ENCODE data around the gene PDX1.

Gene PDX1

GRCh38 chr13:27904719-27905118, 15.1 kb upstream of the PDX1 start:
- Histone ChIP-seq H3K27me3 (ENCODE audit: control insufficient read depth in 3 of 3, insufficient read depth in 3 of 3, low read depth in 1 of 3, low read length in 3 of 3) (peaks cover 0 to 27% (median 5%) of the 10 kb centered on the region in 3 experiments), H3K4ac (ENCODE audit: low read length) (no peak overlapping the region), H3K14ac (ENCODE audit: low read length) (no peak overlapping the region), H2BK5ac (ENCODE audit: low read length) (no peak overlapping the region), H2BK120ac (ENCODE audit: low read depth, low read length) (no peak overlapping the region), H2BK12ac (ENCODE audit: low read length) (no peak overlapping the region), H3K27ac (replicated peaks; ENCODE audit: low read length) (no peak overlapping the region), H4K8ac (ENCODE audit: low read depth, low read length) (no peak overlapping the region), H3K4me1 (ENCODE audit: control insufficient read depth in 2 of 2, insufficient read depth in 1 of 2, low read depth in 1 of 2, low read length in 2 of 2) (no peaks in the 10 kb centered on the region), H3K4me3 (ENCODE audit: low read length in 2 of 2) (no peak overlapping the region), H3K23ac (ENCODE audit: low read depth, low read length, poor library complexity) (no peak overlapping the region), H3K4me2 (ENCODE audit: insufficient read depth, low read length, poor library complexity, severe bottlenecking) (no peak overlapping the region), H3K18ac (ENCODE audit: low read length) (no peak overlapping the region), H3K79me1 (ENCODE audit: low read depth, low read length) (no peaks in the 10 kb centered on the region), H2AK5ac (ENCODE audit: low read depth, low read length) (no peak overlapping the region), H3K9me3 (replicated peaks in 1 of 2; ENCODE audit: control insufficient read depth in 2 of 2, insufficient read depth in 1 of 2, low read depth in 1 of 2, low read length in 2 of 2) (peaks cover 0 to 3% of the 10 kb centered on the region in 2 donors), H2AFZ (ENCODE audit: low read length) (no peak overlapping the region), H4K91ac (ENCODE audit: low read depth, low read length, poor library complexity) (no peak overlapping the region), H3K9ac (ENCODE audit: low read depth, low read length, poor library complexity) (no peak overlapping the region), H3K36me3 (replicated peaks in 1 of 2; ENCODE audit: control insufficient read depth in 2 of 2, insufficient read depth in 2 of 2, low read length in 2 of 2) (no peaks in the 10 kb centered on the region), H2BK15ac (ENCODE audit: low read length) (no peak overlapping the region)
- WGBS, 2 donors (ENCODE audit: extremely low coverage in 2 of 2, insufficient read length in 2 of 2, insufficient replicate concordance in 1 of 2) = no CpG with 5 or more reads among the region's 3 CpGs
- DNase-seq (ENCODE audit: low spot score) = no peak

GRCh38 chr13:27905650-27906049, 14.2 kb upstream of the PDX1 start:
- H3K9me3 ChIP-seq (replicated peaks in 1 of 2; ENCODE audit: control insufficient read depth in 2 of 2, insufficient read depth in 1 of 2, low read depth in 1 of 2, low read length in 2 of 2) = peaks cover 0 to 3% of the 10 kb centered on the region in 2 donors
- WGBS, 2 donors (ENCODE audit: extremely low coverage in 2 of 2, insufficient read length in 2 of 2, insufficient replicate concordance in 1 of 2) = no CpG with 5 or more reads among the region's 2 CpGs
- no peak overlapping the region for H4K91ac ChIP-seq (ENCODE audit: low read depth, low read length, poor library complexity)
- H3K18ac ChIP-seq (ENCODE audit: low read length) = no peak overlapping the region
- H2BK15ac ChIP-seq (ENCODE audit: low read length) = no peak overlapping the region
- no peaks in the 10 kb centered on the region for H3K4me1 ChIP-seq (ENCODE audit: control insufficient read depth in 2 of 2, insufficient read depth in 1 of 2, low read depth in 1 of 2, low read length in 2 of 2)
- H3K9ac ChIP-seq (ENCODE audit: low read depth, low read length, poor library complexity) = no peak overlapping the region
- H4K8ac ChIP-seq (ENCODE audit: low read depth, low read length) = no peak overlapping the region
- no peak overlapping the region for H3K27ac ChIP-seq (replicated peaks; ENCODE audit: low read length)
- no peak overlapping the region for H3K4me2 ChIP-seq (ENCODE audit: insufficient read depth, low read length, poor library complexity, severe bottlenecking)
- H3K23ac ChIP-seq (ENCODE audit: low read depth, low read length, poor library complexity) = no peak overlapping the region
- H2BK120ac ChIP-seq (ENCODE audit: low read depth, low read length) = no peak overlapping the region
- no peak overlapping the region for H3K4ac ChIP-seq (ENCODE audit: low read length)
- no peaks in the 10 kb centered on the region for H3K79me1 ChIP-seq (ENCODE audit: low read depth, low read length)
- peaks cover 0 to 36% (median 5%) of the 10 kb centered on the region in 3 experiments for H3K27me3 ChIP-seq (ENCODE audit: control insufficient read depth in 3 of 3, insufficient read depth in 3 of 3, low read depth in 1 of 3, low read length in 3 of 3)
- DNase-seq (ENCODE audit: low spot score) = no peak
- H2BK5ac ChIP-seq (ENCODE audit: low read length) = no peak overlapping the region
- H2AK5ac ChIP-seq (ENCODE audit: low read depth, low read length) = no peak overlapping the region
- no peak overlapping the region for H2AFZ ChIP-seq (ENCODE audit: low read length)
- H3K14ac ChIP-seq (ENCODE audit: low read length) = no peak overlapping the region
- no peaks in the 10 kb centered on the region for H3K36me3 ChIP-seq (replicated peaks in 1 of 2; ENCODE audit: control insufficient read depth in 2 of 2, insufficient read depth in 2 of 2, low read length in 2 of 2)
- no peak overlapping the region for H2BK12ac ChIP-seq (ENCODE audit: low read length)
- H3K4me3 ChIP-seq (ENCODE audit: low read length in 2 of 2) = no peak overlapping the region

GRCh38 chr13:27907121-27907787, 12.5 kb upstream of the PDX1 start:
- WGBS, 2 donors (ENCODE audit: extremely low coverage in 2 of 2, insufficient read length in 2 of 2, insufficient replicate concordance in 1 of 2) = 100% methylated on average over 2 of the region's 6 CpGs; no CpG with 5 or more reads in 1 of the 2 donors
- Histone ChIP-seq H4K91ac (ENCODE audit: low read depth, low read length, poor library complexity) (peak overlapping the region; percentile 68), H3K27me3 (ENCODE audit: control insufficient read depth in 3 of 3, insufficient read depth in 3 of 3, low read depth in 1 of 3, low read length in 3 of 3) (peaks cover 0 to 39% (median 5%) of the 10 kb centered on the region in 3 experiments)

GRCh38 chr13:27909378-27909777, 10.4 kb upstream of the PDX1 start:
- Histone ChIP-seq H4K91ac (ENCODE audit: low read depth, low read length, poor library complexity) (no peak overlapping the region), H3K18ac (ENCODE audit: low read length) (no peak overlapping the region), H3K23ac (ENCODE audit: low read depth, low read length, poor library complexity) (no peak overlapping the region), H3K9ac (ENCODE audit: low read depth, low read length, poor library complexity) (no peak overlapping the region), H3K14ac (ENCODE audit: low read length) (no peak overlapping the region), H3K27me3 (ENCODE audit: control insufficient read depth in 3 of 3, insufficient read depth in 3 of 3, low read depth in 1 of 3, low read length in 3 of 3) (peaks cover 0 to 45% (median 8%) of the 10 kb centered on the region in 3 experiments), H3K27ac (replicated peaks; ENCODE audit: low read length) (no peak overlapping the region), H3K4me2 (ENCODE audit: insufficient read depth, low read length, poor library complexity, severe bottlenecking) (no peak overlapping the region), H3K36me3 (replicated peaks in 1 of 2; ENCODE audit: control insufficient read depth in 2 of 2, insufficient read depth in 2 of 2, low read length in 2 of 2) (no peaks in the 10 kb centered on the region), H2BK15ac (ENCODE audit: low read length) (no peak overlapping the region), H3K79me1 (ENCODE audit: low read depth, low read length) (no peaks in the 10 kb centered on the region), H2BK120ac (ENCODE audit: low read depth, low read length) (no peak overlapping the region), H2AFZ (ENCODE audit: low read length) (no peak overlapping the region), H3K4me1 (ENCODE audit: control insufficient read depth in 2 of 2, insufficient read depth in 1 of 2, low read depth in 1 of 2, low read length in 2 of 2) (no peaks in the 10 kb centered on the region), H2BK5ac (ENCODE audit: low read length) (no peak overlapping the region), H3K4me3 (ENCODE audit: low read length in 2 of 2) (no peak overlapping the region), H3K9me3 (replicated peaks in 1 of 2; ENCODE audit: control insufficient read depth in 2 of 2, insufficient read depth in 1 of 2, low read depth in 1 of 2, low read length in 2 of 2) (peaks cover 0 to 3% of the 10 kb centered on the region in 2 donors), H2BK12ac (ENCODE audit: low read length) (no peak overlapping the region), H4K8ac (ENCODE audit: low read depth, low read length) (no peak overlapping the region), H3K4ac (ENCODE audit: low read length) (no peak overlapping the region), H2AK5ac (ENCODE audit: low read depth, low read length) (no peak overlapping the region)
- DNase-seq (ENCODE audit: low spot score) = no peak
- WGBS, 2 donors (ENCODE audit: extremely low coverage in 2 of 2, insufficient read length in 2 of 2, insufficient replicate concordance in 1 of 2) = no CpG with 5 or more reads among the region's 4 CpGs

More at GRCh38 chr13:27907121-27907787, 12.5 kb upstream of the PDX1 start:
- no peak overlapping the region for H3K23ac ChIP-seq (ENCODE audit: low read depth, low read length, poor library complexity)
- H2BK5ac ChIP-seq (ENCODE audit: low read length) = no peak overlapping the region
- H3K9ac ChIP-seq (ENCODE audit: low read depth, low read length, poor library complexity) = no peak overlapping the region
- no peaks in the 10 kb centered on the region for H3K4me1 ChIP-seq (ENCODE audit: control insufficient read depth in 2 of 2, insufficient read depth in 1 of 2, low read depth in 1 of 2, low read length in 2 of 2)
- peak overlapping the region in 1 of 2 donors; percentile 65 for H3K4me3 ChIP-seq (ENCODE audit: low read length in 2 of 2)
- H2BK120ac ChIP-seq (ENCODE audit: low read depth, low read length) = no peak overlapping the region
- H3K18ac ChIP-seq (ENCODE audit: low read length) = no peak overlapping the region
- H3K79me1 ChIP-seq (ENCODE audit: low read depth, low read length) = no peaks in the 10 kb centered on the region
- no peak overlapping the region for H3K4me2 ChIP-seq (ENCODE audit: insufficient read depth, low read length, poor library complexity, severe bottlenecking)
- H2AFZ ChIP-seq (ENCODE audit: low read length) = no peak overlapping the region
- H3K14ac ChIP-seq (ENCODE audit: low read length) = peak overlapping the region; percentile 49
- no peak overlapping the region for H2BK12ac ChIP-seq (ENCODE audit: low read length)
- peaks cover 0 to 3% of the 10 kb centered on the region in 2 donors for H3K9me3 ChIP-seq (replicated peaks in 1 of 2; ENCODE audit: control insufficient read depth in 2 of 2, insufficient read depth in 1 of 2, low read depth in 1 of 2, low read length in 2 of 2)
- no peak overlapping the region for H2BK15ac ChIP-seq (ENCODE audit: low read length)
- no peaks in the 10 kb centered on the region for H3K36me3 ChIP-seq (replicated peaks in 1 of 2; ENCODE audit: control insufficient read depth in 2 of 2, insufficient read depth in 2 of 2, low read length in 2 of 2)
- no peak overlapping the region for H3K27ac ChIP-seq (replicated peaks; ENCODE audit: low read length)
- no peak overlapping the region for H4K8ac ChIP-seq (ENCODE audit: low read depth, low read length)
- DNase-seq (ENCODE audit: low spot score) = no peak
- no peak overlapping the region for H2AK5ac ChIP-seq (ENCODE audit: low read depth, low read length)
- H3K4ac ChIP-seq (ENCODE audit: low read length) = no peak overlapping the region
